Suprapubic skin (tissue), 4 donors: Measurements from ENCODE around the gene STX1A. TPM values are rescaled to one million over a fixed set of nuclear protein-coding genes. Genes with fewer than 3 reads are reported as not detected.
"Not testable (repeated sequence)": the region's sequence is repeated elsewhere in the genome, so short reads cannot be mapped to it uniquely, and the experiment has no call there.

ENCODE experiments used
- DNase-seq, 2 donors: peaks; one replicate each; pipeline ENCODE4 v3.0.0-alpha.2; 2019; ENCODE audit warnings: low spot score in 2 of 2
- H3K27ac ChIP-seq: fragments of 200-600 bp; sonication (generic); one replicate; pipeline ENCODE4 v1.5.1; 2019
- H3K27me3 ChIP-seq: fragments of 200-600 bp; sonication (generic); one replicate; pipeline ENCODE4 v1.5.1; 2019
- H3K36me3 ChIP-seq: fragments of 200-600 bp; sonication (generic); one replicate; pipeline ENCODE4 v1.5.1; 2019
- H3K4me1 ChIP-seq: fragments of 200-600 bp; sonication (generic); one replicate; pipeline ENCODE4 v1.5.1; 2019
- H3K4me3 ChIP-seq: fragments of 200-600 bp; sonication (generic); one replicate; pipeline ENCODE4 v1.5.1; 2019; ENCODE audit warnings: mild to moderate bottlenecking
- H3K9me3 ChIP-seq: fragments of 200-600 bp; sonication (generic); one replicate; pipeline ENCODE4 v1.5.1; 2019
- EP300 ChIP-seq: sonication (generic); formaldehyde crosslinking; IDR thresholded peaks from one replicate; pipeline ENCODE4 v1.6.1; 2017; ENCODE audit warnings: antibody characterized with exemption
- POLR2A ChIP-seq, 2 donors: fragments of 450-650 bp; IDR thresholded peaks; one replicate each; pipeline ENCODE4 v1.6.1; 2017; ENCODE audit warnings: antibody characterized with exemption in 2 of 2, mild to moderate bottlenecking in 2 of 2, moderate library complexity in 2 of 2
- POLR2AphosphoS5 ChIP-seq, 3 donors: sonication (generic); formaldehyde crosslinking; IDR thresholded peaks; one replicate each; pipeline ENCODE4 v1.6.1; 2017; ENCODE audit warnings: antibody characterized with exemption in 3 of 3
- WGBS: methylation state at CpG from one replicate; pipeline ENCODE4 v1.1.5; 2018; 5-methylcytosine and 5-hydroxymethylcytosine counted together
- total RNA-seq, 4 donors: library from RNA; depleted of rRNA; stranded (reverse); fragments of >200 nt; gene quantifications; one replicate each; pipeline ENCODE4 v1.1.0, GENCODE V29; 2016
- TF ChIP-seq, protein P1 (sequence below), 2 donors: fragments of 200-600 bp in 1 of 2; fragments of 450-650 bp in 1 of 2; sonication (generic) in 1 of 2; IDR thresholded peaks; one replicate each; pipeline ENCODE4 v1.5.1; 2016 to 2019; ENCODE audit warnings: antibody characterized with exemption in 2 of 2, mild to moderate bottlenecking in 1 of 2, moderate library complexity in 1 of 2

STX1A gene
- total RNA-seq, 4 donors from 2014 or later, result 3.3 to 6.0 (median 4.3) TPM

DNA sequence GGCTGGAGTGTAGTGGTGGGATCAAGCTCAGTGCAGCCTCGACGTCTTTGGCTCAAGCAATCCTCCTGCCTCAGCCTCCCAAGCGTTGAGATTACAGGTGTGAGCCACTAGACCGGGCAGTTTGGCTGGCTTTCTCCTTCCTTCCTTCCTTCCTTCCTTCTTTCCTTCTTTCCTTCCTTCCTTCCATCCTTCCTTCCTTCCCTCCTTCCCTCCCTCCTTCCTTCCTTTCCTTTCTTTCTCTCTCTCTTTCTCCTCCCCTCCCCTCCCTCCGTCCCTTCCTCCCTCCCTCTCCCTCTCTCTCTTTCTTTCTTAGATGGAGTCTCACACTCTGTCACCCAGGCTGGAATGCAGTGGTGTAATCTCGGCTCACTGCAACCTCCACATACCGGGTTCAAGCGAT is 59.5 kb downstream of the STX1A start:
- no peaks in the 10 kb centered on the region for H3K27me3 ChIP-seq
- no peaks in the 10 kb centered on the region for H3K4me1 ChIP-seq
- no peak for DNase-seq
- WGBS, result 68% methylated on average over 8 of the region's 8 CpGs
- no peaks in the 10 kb centered on the region for H3K9me3 ChIP-seq
- H3K27ac ChIP-seq, result no peak overlapping the region
- TF ChIP-seq, protein P1, sequence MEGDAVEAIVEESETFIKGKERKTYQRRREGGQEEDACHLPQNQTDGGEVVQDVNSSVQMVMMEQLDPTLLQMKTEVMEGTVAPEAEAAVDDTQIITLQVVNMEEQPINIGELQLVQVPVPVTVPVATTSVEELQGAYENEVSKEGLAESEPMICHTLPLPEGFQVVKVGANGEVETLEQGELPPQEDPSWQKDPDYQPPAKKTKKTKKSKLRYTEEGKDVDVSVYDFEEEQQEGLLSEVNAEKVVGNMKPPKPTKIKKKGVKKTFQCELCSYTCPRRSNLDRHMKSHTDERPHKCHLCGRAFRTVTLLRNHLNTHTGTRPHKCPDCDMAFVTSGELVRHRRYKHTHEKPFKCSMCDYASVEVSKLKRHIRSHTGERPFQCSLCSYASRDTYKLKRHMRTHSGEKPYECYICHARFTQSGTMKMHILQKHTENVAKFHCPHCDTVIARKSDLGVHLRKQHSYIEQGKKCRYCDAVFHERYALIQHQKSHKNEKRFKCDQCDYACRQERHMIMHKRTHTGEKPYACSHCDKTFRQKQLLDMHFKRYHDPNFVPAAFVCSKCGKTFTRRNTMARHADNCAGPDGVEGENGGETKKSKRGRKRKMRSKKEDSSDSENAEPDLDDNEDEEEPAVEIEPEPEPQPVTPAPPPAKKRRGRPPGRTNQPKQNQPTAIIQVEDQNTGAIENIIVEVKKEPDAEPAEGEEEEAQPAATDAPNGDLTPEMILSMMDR (IDR thresholded peaks at IDR 0.05), result no peak
- TF ChIP-seq EP300, result no peak
- TF ChIP-seq POLR2A (IDR thresholded peaks at IDR 0.05), result no peak
- no peak for TF ChIP-seq POLR2AphosphoS5 (IDR thresholded peaks at IDR 0.05)
- H3K4me3 ChIP-seq, result no peak overlapping the region
- no peaks in the 10 kb centered on the region for H3K36me3 ChIP-seq

DNA sequence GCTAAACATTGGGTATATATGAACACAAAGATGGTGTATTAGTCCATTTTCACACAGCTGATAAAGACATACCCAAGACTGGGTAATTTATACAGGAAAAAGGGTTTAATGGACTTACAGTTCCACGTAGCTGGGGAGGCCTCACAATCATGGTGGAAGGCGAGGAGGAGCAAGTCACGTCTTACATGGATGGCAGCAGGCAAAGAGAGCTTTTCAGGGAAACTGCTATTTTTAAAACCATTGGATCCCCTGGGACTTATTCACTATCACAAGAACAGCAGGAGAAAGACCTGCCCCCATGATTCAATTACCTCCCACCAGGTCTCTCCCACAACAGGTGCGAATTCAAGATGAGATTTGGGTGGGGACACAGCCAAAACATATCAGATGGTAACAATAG is 64.2 kb downstream of the STX1A start:
- DNase-seq, H3K27ac ChIP-seq, H3K4me1 ChIP-seq, H3K36me3 ChIP-seq, H3K9me3 ChIP-seq, H3K4me3 ChIP-seq: not testable (repeated sequence)
- 83% methylated on average over 4 of the region's 4 CpGs for WGBS
- H3K27me3 ChIP-seq, result peaks cover 20% of the 10 kb centered on the region

DNA sequence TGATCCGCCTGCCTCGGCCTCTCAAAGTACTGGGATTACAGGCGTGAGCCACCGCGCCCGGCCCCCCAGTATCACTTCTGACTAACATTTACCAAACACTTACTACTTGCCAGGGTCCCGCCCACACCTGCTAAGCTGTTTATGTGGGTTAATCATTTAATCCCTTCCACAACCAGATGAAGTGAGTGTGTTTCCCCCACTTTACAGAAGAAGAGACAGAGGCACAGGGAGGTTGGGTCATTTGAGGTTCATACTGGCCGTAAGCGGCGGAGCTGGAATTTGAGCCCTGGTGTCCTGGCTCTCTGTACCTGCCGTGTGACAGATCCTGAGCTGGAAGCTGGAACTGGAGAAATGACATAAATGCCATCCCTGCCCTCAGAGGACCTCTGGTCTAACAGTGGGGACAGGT is 66.9 kb downstream of the STX1A start:
- no peak overlapping the region for H3K27ac ChIP-seq
- H3K36me3 ChIP-seq, result no peaks in the 10 kb centered on the region
- H3K4me1 ChIP-seq, result peaks cover 9% of the 10 kb centered on the region
- H3K27me3 ChIP-seq, result peaks cover 47% of the 10 kb centered on the region
- WGBS, result 77% methylated on average over 11 of the region's 11 CpGs
- no peak for DNase-seq
- H3K9me3 ChIP-seq, result no peaks in the 10 kb centered on the region
- no peak overlapping the region for H3K4me3 ChIP-seq
- TF ChIP-seq POLR2A (IDR thresholded peaks at IDR 0.05) (no peak), EP300 (no peak), POLR2AphosphoS5 (IDR thresholded peaks at IDR 0.05) (no peak)
- TF ChIP-seq, protein P1 (IDR thresholded peaks at IDR 0.05), result no peak

DNA sequence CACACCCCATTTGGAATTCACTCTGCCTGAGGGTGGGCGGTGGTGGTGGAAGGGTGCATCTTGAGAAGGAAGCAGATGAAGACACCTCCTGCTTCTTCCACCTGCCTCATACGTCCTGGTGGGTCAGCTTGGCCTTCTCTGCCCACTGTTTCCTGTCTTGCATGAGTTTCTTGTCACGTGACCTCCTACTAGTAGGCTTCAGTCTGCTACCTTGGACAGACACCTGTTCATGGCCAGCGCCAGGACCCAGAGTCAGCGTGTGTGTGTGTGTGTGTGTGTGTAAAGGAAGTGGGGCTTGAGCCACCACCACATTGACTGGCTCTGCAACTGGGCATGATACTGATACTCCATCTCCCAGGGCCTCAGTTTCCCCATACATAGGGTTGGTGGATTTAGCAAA is 68.9 kb downstream of the STX1A start:
- TF ChIP-seq, protein P1 (IDR thresholded peaks at IDR 0.05), result no peak
- TF ChIP-seq EP300, result no peak
- no peak for TF ChIP-seq POLR2AphosphoS5 (IDR thresholded peaks at IDR 0.05)
- TF ChIP-seq POLR2A (IDR thresholded peaks at IDR 0.05), result no peak
- no peak for DNase-seq
- Histone ChIP-seq H3K36me3 (no peaks in the 10 kb centered on the region), H3K4me3 (no peak overlapping the region), H3K27ac (no peak overlapping the region), H3K27me3 (peaks cover 67% of the 10 kb centered on the region), H3K9me3 (no peaks in the 10 kb centered on the region), H3K4me1 (peaks cover 12% of the 10 kb centered on the region)
- 82% methylated on average over 5 of the region's 5 CpGs for WGBS

DNA sequence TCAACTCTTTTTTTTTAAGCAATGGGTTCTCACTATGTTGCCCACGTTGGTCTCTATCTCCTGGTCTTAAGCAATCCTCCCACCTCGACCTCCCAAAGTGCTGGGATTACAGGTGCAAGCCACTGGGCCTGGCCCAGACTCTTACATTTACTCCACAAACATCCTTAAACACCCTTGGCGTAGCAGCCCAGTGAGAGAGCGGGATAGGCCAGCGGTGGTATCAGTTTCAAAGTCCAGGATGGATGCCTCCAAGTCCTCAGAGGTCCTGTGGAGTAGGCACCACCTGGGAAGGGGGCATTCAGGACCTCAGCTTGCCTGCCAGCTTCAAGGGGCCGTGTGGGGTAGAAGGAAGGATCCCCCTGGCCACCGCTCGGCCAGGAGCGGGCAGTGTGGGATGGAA is 69.9 kb downstream of the STX1A start:
- no peak for DNase-seq

More for the DNA sequence above, 69.9 kb downstream of the STX1A start:
- no peaks in the 10 kb centered on the region for H3K9me3 ChIP-seq
- peaks cover 73% of the 10 kb centered on the region for H3K27me3 ChIP-seq
- 49% methylated on average over 5 of the region's 9 CpGs for WGBS
- no peak overlapping the region for H3K4me3 ChIP-seq
- TF ChIP-seq EP300, result no peak
- no peak for TF ChIP-seq POLR2AphosphoS5 (IDR thresholded peaks at IDR 0.05)
- no peak overlapping the region for H3K27ac ChIP-seq
- no peaks in the 10 kb centered on the region for H3K36me3 ChIP-seq
- peaks cover 12% of the 10 kb centered on the region for H3K4me1 ChIP-seq

Other genes with a start within 250 kb of the STX1A start
- gene BAZ1B, start 197.4 kb downstream of the STX1A start, total RNA-seq, result 10 to 100 TPM; 27.9 to 36.7 (median 29.6) TPM
- gene BCL7B, start 162.0 kb downstream of the STX1A start, total RNA-seq, result 10 to 100 TPM; 33.4 to 55.4 (median 46.1) TPM
- 10 to 100 TPM; 23.3 to 43.3 (median 40.8) TPM for gene TBL2, start 141.1 kb downstream of the STX1A start, total RNA-seq
- 1 to 10 TPM; 1.9 to 9.3 (median 2.7) TPM for gene MLXIPL, start 95.1 kb downstream of the STX1A start, total RNA-seq
- 1 to 10 TPM; 1.9 to 3.5 (median 2.1) TPM for gene VPS37D, start 51.8 kb downstream of the STX1A start, total RNA-seq
- gene DNAJC30, start 36.2 kb downstream of the STX1A start, total RNA-seq, result 1 to 10 TPM; 4.4 to 4.9 (median 4.8) TPM
- 10 to 100 TPM; 48.1 to 65.8 (median 53.8) TPM for gene BUD23, start 36.1 kb downstream of the STX1A start, total RNA-seq
- 10 to 100 TPM; 15.2 to 39.4 (median 23.7) TPM for gene ABHD11, start 19.1 kb upstream of the STX1A start, total RNA-seq
- gene CLDN3, start 50.6 kb upstream of the STX1A start, total RNA-seq, result 10 to 100 TPM in 2 of 4 donors, 1 to 10 TPM in 2; 4.6 to 19.4 (median 12.0) TPM
- gene CLDN4, start 111.3 kb upstream of the STX1A start, total RNA-seq, result 100 to 1,000 TPM in 3 of 4 donors, 10 to 100 TPM in 1; 82.6 to 389 (median 254) TPM
- gene METTL27, start 122.8 kb upstream of the STX1A start, total RNA-seq, result 1 to 10 TPM in 3 of 4 donors, not detected in 1; 2.0 to 6.8 (median 2.9) TPM
- not detected for gene TMEM270, start 141.5 kb upstream of the STX1A start, total RNA-seq